Measurements from ENCODE around the gene ZXDC.

ZXDC gene

GRCh38 chr3:126479642-126480041 lies 4.0 kb upstream of the ZXDC start:
- no peak for TF ChIP-seq CTCF (IDR thresholded peaks at IDR 0.05; ENCODE audit: borderline replicate concordance, insufficient read depth, low read depth, low read length)
- H3K4me3 ChIP-seq (ENCODE audit: low read depth, low read length), result no peak overlapping the region

- no peak for TF ChIP-seq CTCF (IDR thresholded peaks at IDR 0.05; ENCODE audit: borderline replicate concordance, insufficient read depth, low read depth, low read length)
Measured at GRCh38 chr3:126478581-126479310, 3.1 kb upstream of the ZXDC start.

GRCh38 chr3:126477061-126477380 lies 1.3 kb upstream of the ZXDC start:
- H3K4me3 ChIP-seq (ENCODE audit: low read depth, low read length), result no peak overlapping the region
- TF ChIP-seq CTCF (IDR thresholded peaks at IDR 0.05; ENCODE audit: borderline replicate concordance, insufficient read depth, low read depth, low read length), result no peak

More at GRCh38 chr3:126478581-126479310, 3.1 kb upstream of the ZXDC start:
- H3K4me3 ChIP-seq (ENCODE audit: low read depth, low read length), result no peak overlapping the region

GRCh38 chr3:126476166-126477060 lies 722 bp upstream of the ZXDC start:
- TF ChIP-seq CTCF (IDR thresholded peaks at IDR 0.05; ENCODE audit: borderline replicate concordance, insufficient read depth, low read depth, low read length), result no peak
- peak overlapping the region; percentile 62 for H3K4me3 ChIP-seq (ENCODE audit: low read depth, low read length)

GRCh38 chr3:126474498-126475412 lies 936 bp downstream of the ZXDC start:
- peak overlapping the region; percentile 89 for H3K4me3 ChIP-seq (ENCODE audit: low read depth, low read length)
- 0 out of 2 replicates have a peak, but pooled peaks have one; percentile 14 for TF ChIP-seq CTCF (IDR thresholded peaks at IDR 0.05; ENCODE audit: borderline replicate concordance, insufficient read depth, low read depth, low read length)

GRCh38 chr3:126473292-126474168 lies 2.2 kb downstream of the ZXDC start:
- H3K4me3 ChIP-seq (ENCODE audit: low read depth, low read length), result no peak overlapping the region
- no peak for TF ChIP-seq CTCF (IDR thresholded peaks at IDR 0.05; ENCODE audit: borderline replicate concordance, insufficient read depth, low read depth, low read length)

Data from GM12875 (cell line).